ENCODE measurements around the gene PSME3IP1.

DNA sequence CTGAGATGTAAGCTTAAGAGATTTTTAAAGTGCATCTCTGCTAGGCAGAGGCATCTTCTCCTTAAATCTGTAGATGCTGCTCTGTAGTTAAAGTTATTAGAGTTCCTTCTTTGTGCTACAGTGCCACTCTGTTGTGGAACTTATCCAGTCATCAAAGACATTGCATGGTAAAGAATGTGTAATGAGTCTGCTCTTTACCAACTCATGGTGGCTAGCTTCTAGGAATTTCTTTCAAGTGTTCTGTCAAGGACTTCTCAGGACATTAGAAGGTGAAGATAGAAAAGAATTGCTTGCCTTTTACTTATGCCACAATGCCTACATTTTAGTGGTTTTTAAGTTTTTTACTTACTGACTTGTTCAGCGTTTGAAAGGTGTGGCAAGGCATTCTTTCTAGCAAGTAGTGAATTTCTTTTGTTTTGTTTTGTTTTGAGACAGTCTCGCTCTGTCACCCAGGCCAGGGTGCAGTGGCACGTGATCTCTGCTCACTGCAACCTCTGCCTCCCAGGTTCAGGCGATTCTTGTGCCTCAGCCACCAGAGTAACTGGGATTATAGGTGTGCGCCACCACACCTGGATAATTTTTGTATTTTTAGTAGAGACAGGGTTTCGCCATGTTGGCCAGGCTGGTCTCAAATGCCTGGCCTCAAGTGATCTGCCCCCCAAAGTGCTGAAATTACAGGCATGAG is 39.0 kb upstream of the PSME3IP1 start:
- no peak for TF ChIP-seq EZH2 (IDR thresholded peaks at IDR 0.05)
- TF ChIP-seq POLR2AphosphoS5 (IDR thresholded peaks at IDR 0.05; ENCODE audit: borderline replicate concordance, low read depth, low read length): no peak
- no peak for TF ChIP-seq FOXP2 (optimal IDR thresholded peaks at IDR 0.05; ENCODE audit: control extremely low read depth, extremely low read length, insufficient read depth)

Measured in SK-N-MC (cell line).